Measurements from ENCODE around the gene ONECUT3. TPM values are rescaled to one million over a fixed set of nuclear protein-coding genes. Genes with fewer than 3 reads are reported as not detected.

ONECUT3 gene
- total and polyA plus RNA-seq, 2 donors from 2014 or later, result not detected

DNA sequence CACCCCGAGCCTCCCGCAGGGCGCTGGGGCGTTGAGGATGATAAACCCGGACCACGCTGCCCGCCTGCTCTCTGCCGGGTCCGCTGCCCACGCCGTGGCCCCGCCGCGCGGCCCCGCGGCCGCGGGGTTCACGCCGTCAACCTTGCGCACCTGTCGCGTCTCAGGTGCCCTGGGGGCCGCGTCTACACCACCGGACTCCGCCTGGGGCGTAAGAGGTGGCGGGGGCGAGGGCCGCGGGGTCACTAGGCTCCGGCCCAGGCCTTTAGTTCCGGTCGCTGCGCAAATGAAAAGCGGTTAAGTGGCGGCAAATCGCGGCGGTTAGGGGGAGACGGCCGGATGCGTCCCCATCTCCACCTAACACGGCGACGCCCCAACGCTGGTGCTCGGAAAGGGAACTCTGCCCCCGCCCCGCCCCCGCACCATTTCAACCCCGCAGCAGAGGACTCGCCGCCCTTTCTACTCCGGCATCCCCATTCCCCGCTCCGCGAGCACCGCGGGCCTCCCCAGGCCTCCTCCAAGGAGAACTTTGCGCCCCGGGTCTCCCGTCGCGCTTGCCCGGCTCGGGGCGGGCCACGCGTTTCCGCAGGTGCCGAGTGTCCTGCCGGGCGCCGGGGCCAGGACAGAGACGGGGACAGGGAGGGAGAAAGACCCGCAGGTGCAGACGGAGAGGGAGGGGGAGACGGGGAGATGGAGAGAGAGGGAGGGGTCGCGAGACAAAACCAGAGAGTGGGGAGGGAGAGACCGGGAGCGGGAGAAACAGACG, 4.3 kb downstream of the ONECUT3 start:
- FAIRE-seq, result no peak
- Histone ChIP-seq H3K4me1 (ENCODE audit: control insufficient read depth in 2 of 3, insufficient read depth in 2 of 3, low read depth in 1 of 3, low read length in 3 of 3) (no peaks in the 10 kb centered on the region), H3K9ac (ENCODE audit: low read length in 3 of 3) (no peak overlapping the region), H3K9me3 (ENCODE audit: control insufficient read depth in 2 of 3, insufficient read depth in 1 of 3, low read length in 3 of 3) (no peaks in the 10 kb centered on the region), H3K4me3 (ENCODE audit: low read length in 3 of 3) (no peak overlapping the region), H3K36me3 (ENCODE audit: control insufficient read depth in 2 of 3, insufficient read depth in 3 of 3, low read length in 3 of 3) (no peaks in the 10 kb centered on the region), H3K27me3 (ENCODE audit: control insufficient read depth, insufficient read depth, low read length) (peaks cover 47% of the 10 kb centered on the region), H3K27ac (ENCODE audit: low read depth in 2 of 2, low read length in 2 of 2) (no peak overlapping the region)
- TF ChIP-seq, protein P1, sequence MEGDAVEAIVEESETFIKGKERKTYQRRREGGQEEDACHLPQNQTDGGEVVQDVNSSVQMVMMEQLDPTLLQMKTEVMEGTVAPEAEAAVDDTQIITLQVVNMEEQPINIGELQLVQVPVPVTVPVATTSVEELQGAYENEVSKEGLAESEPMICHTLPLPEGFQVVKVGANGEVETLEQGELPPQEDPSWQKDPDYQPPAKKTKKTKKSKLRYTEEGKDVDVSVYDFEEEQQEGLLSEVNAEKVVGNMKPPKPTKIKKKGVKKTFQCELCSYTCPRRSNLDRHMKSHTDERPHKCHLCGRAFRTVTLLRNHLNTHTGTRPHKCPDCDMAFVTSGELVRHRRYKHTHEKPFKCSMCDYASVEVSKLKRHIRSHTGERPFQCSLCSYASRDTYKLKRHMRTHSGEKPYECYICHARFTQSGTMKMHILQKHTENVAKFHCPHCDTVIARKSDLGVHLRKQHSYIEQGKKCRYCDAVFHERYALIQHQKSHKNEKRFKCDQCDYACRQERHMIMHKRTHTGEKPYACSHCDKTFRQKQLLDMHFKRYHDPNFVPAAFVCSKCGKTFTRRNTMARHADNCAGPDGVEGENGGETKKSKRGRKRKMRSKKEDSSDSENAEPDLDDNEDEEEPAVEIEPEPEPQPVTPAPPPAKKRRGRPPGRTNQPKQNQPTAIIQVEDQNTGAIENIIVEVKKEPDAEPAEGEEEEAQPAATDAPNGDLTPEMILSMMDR (IDR thresholded peaks at IDR 0.05; ENCODE audit: borderline replicate concordance, extremely low read depth, insufficient read depth), result no peak
- intact Hi-C loops (cut with DNase I), result no loop called here
- no peak for DNase-seq

- Histone ChIP-seq H3K36me3 (ENCODE audit: control insufficient read depth in 2 of 3, insufficient read depth in 3 of 3, low read length in 3 of 3) (no peaks in the 10 kb centered on the region), H3K27ac (ENCODE audit: low read depth in 2 of 2, low read length in 2 of 2) (no peak overlapping the region), H3K27me3 (ENCODE audit: control insufficient read depth, insufficient read depth, low read length) (peaks cover 46% of the 10 kb centered on the region), H3K4me1 (ENCODE audit: control insufficient read depth in 2 of 3, insufficient read depth in 2 of 3, low read depth in 1 of 3, low read length in 3 of 3) (no peaks in the 10 kb centered on the region), H3K9me3 (ENCODE audit: control insufficient read depth in 2 of 3, insufficient read depth in 1 of 3, low read length in 3 of 3) (no peaks in the 10 kb centered on the region), H3K4me3 (ENCODE audit: low read length in 3 of 3) (no peak overlapping the region), H3K9ac (ENCODE audit: low read length in 3 of 3) (no peak overlapping the region)
- FAIRE-seq (no peak), DNase-seq (no peak)
- intact Hi-C loops (cut with DNase I), result no loop called here
- TF ChIP-seq, protein P1 (IDR thresholded peaks at IDR 0.05; ENCODE audit: borderline replicate concordance, extremely low read depth, insufficient read depth), result no peak
Measured at GRCh38 chr19:1758231-1758577, 4.9 kb downstream of the ONECUT3 start.

GRCh38 chr19:1758959-1759903, 5.9 kb downstream of the ONECUT3 start:
- TF ChIP-seq, protein P1 (IDR thresholded peaks at IDR 0.05; ENCODE audit: borderline replicate concordance, extremely low read depth, insufficient read depth), result no peak
- FAIRE-seq (no peak), DNase-seq (no peak)
- Histone ChIP-seq H3K4me1 (ENCODE audit: control insufficient read depth in 2 of 3, insufficient read depth in 2 of 3, low read depth in 1 of 3, low read length in 3 of 3) (no peaks in the 10 kb centered on the region), H3K27ac (ENCODE audit: low read depth in 2 of 2, low read length in 2 of 2) (no peak overlapping the region), H3K36me3 (ENCODE audit: control insufficient read depth in 2 of 3, insufficient read depth in 3 of 3, low read length in 3 of 3) (no peaks in the 10 kb centered on the region), H3K27me3 (ENCODE audit: control insufficient read depth, insufficient read depth, low read length) (peaks cover 54% of the 10 kb centered on the region), H3K4me3 (ENCODE audit: low read length in 3 of 3) (no peak overlapping the region), H3K9me3 (ENCODE audit: control insufficient read depth in 2 of 3, insufficient read depth in 1 of 3, low read length in 3 of 3) (no peaks in the 10 kb centered on the region), H3K9ac (ENCODE audit: low read length in 3 of 3) (no peak overlapping the region)
- intact Hi-C loops (cut with DNase I), result no loop called here
